Activated CD8-positive, alpha-beta T cell treated with anti-CD3 and anti-CD28 coated beads for 36 hours (primary cell): ENCODE results near the gene GIGYF1. TPM values are rescaled to one million over a fixed set of nuclear protein-coding genes. Genes with fewer than 3 reads are reported as not detected.
"Not testable (repeated sequence)": the region's sequence is repeated elsewhere in the genome, so short reads cannot be mapped to it uniquely, and the experiment has no call there.

Experiments used
- ATAC-seq: fragments of 200-7000 bp; cut with Tn5 transposase; one replicate; pipeline ENCODE4 v1.10.0; 2021; ENCODE audit warnings: mild to moderate bottlenecking, moderate library complexity
- CTCF ChIA-PET: fragments of 350-600 bp; sonication (Branson Sonifier 250); formaldehyde crosslinking; loops from one replicate; lab custom pipeline; 2021; ENCODE audit warnings: antibody characterized with exemption; lab: Charles Lee
- POLR2A ChIA-PET: fragments of 350-600 bp; sonication (Branson Sonifier 250); formaldehyde crosslinking; loops from one replicate; lab custom pipeline; 2021; ENCODE audit warnings: antibody characterized with exemption; lab: Charles Lee
- DNase-seq: peaks from one replicate; pipeline ENCODE4 v3.0.0-alpha.2; 2020
- H3K27ac Mint-ChIP-seq: one replicate; pipeline ENCODE4 v1.8.0; 2021; ENCODE audit warnings: mild to moderate bottlenecking, mixed read lengths
- H3K27me3 Mint-ChIP-seq: one replicate; pipeline ENCODE4 v1.8.0; 2021; ENCODE audit warnings: mixed read lengths
- H3K36me3 Mint-ChIP-seq: one replicate; pipeline ENCODE4 v1.8.0; 2021; ENCODE audit warnings: low read depth, mixed read lengths
- H3K4me1 Mint-ChIP-seq: one replicate; pipeline ENCODE4 v1.8.0; 2021; ENCODE audit warnings: low read depth, mixed read lengths
- H3K4me3 Mint-ChIP-seq: one replicate; pipeline ENCODE4 v1.8.0; 2021; ENCODE audit warnings: mild to moderate bottlenecking, moderate library complexity, mixed read lengths
- H3K9me3 Mint-ChIP-seq: one replicate; pipeline ENCODE4 v1.8.0; 2021; ENCODE audit warnings: mixed read lengths
- CTCF ChIP-seq: fragments of 200-600 bp; IDR thresholded peaks from one replicate; pipeline ENCODE4 v1.8.0; 2022; ENCODE audit warnings: antibody characterized with exemption, mild to moderate bottlenecking
- intact Hi-C: fragments of 100-400 bp; cut with micrococcal nuclease; formaldehyde crosslinking; loops from one replicate; pipeline ENCODE4 v1.10.0; 2022
- total RNA-seq, 2 experiments: library from RNA; stranded (reverse); gene quantifications; one replicate each; pipeline ENCODE4 v1.2.3, GENCODE V29; 2021

GIGYF1 gene
- total RNA-seq, 2 experiments from 2014 or later = 36.9 to 41.5 TPM

- Mint-ChIP-seq H3K9me3 (no peaks in the 10 kb centered on the region), H3K27ac (no peak overlapping the region), H3K27me3 (no peaks in the 10 kb centered on the region), H3K4me1 (no peaks in the 10 kb centered on the region), H3K36me3 (no peaks in the 10 kb centered on the region), H3K4me3 (no peak overlapping the region)
- intact Hi-C loops = no loop called here
- TF ChIP-seq CTCF = no peak
- CTCF ChIA-PET = interaction anchor here (0.7 kb wide), 1 partner anchor 33 kb away, joined by 3 read pairs; no protein-coding TSS in a partner anchor
- POLR2A ChIA-PET = interaction anchor here (0.6 kb wide), 1 partner anchor 352 kb away, joined by 3 read pairs; the partner anchor contains the start of gene MUC17
- DNase-seq (no peak), ATAC-seq (no peak)
These were observed 26.6 kb downstream of the GIGYF1 start for GRCh38 chr7:100667331-100668068.

- TF ChIP-seq CTCF = no peak
- Mint-ChIP-seq H3K36me3 (no peaks in the 10 kb centered on the region), H3K27me3 (no peaks in the 10 kb centered on the region), H3K27ac (no peak overlapping the region), H3K9me3 (no peaks in the 10 kb centered on the region), H3K4me3 (no peak overlapping the region), H3K4me1 (no peaks in the 10 kb centered on the region)
- ATAC-seq = no peak
- CTCF ChIA-PET = no interaction called here
- intact Hi-C loops = no loop called here
- POLR2A ChIA-PET = interaction anchor here (1.3 kb wide), 1 partner anchor 25 kb away, joined by 3 read pairs; no protein-coding TSS in a partner anchor
- DNase-seq = no peak
These were observed 28.8 kb downstream of the GIGYF1 start for GRCh38 chr7:100665168-100665726.

- intact Hi-C loops, H3K27me3 Mint-ChIP-seq, POLR2A ChIA-PET, H3K4me1 Mint-ChIP-seq, H3K4me3 Mint-ChIP-seq, DNase-seq, H3K36me3 Mint-ChIP-seq, H3K9me3 Mint-ChIP-seq, ATAC-seq, H3K27ac Mint-ChIP-seq: not testable (repeated sequence)
- CTCF ChIA-PET = interaction anchor here (0.9 kb wide), 1 partner anchor 28 kb away, joined by 3 read pairs; no protein-coding TSS in a partner anchor
These were observed 31.8 kb downstream of the GIGYF1 start for GRCh38 chr7:100662194-100662776.

- TF ChIP-seq CTCF = no peak
- no peaks in the 10 kb centered on the region for H3K36me3 Mint-ChIP-seq
- DNase-seq = peak; percentile 66
- ChIA-PET POLR2A (interaction anchor here (1.3 kb wide), 1 partner anchor 9 kb away, joined by 4 read pairs; no protein-coding TSS in a partner anchor), CTCF (interaction anchor here (0.9 kb wide), 1 partner anchor 37 kb away, joined by 3 read pairs; no protein-coding TSS in a partner anchor)
- no peak within 1 kb of the TSS for H3K4me3 Mint-ChIP-seq
- H3K9me3 Mint-ChIP-seq = no peaks in the 10 kb centered on the region
- H3K4me1 Mint-ChIP-seq = peaks cover 4% of the 10 kb centered on the region
- no peak within 1 kb of the TSS for H3K27ac Mint-ChIP-seq
- intact Hi-C loops = no loop called here
- peaks cover 26% of the 10 kb centered on the region for H3K27me3 Mint-ChIP-seq
- ATAC-seq = peak; percentile 87
These were observed 38.0 kb downstream of the GIGYF1 start, which contains the start of gene ACTL6B for GRCh38 chr7:100655908-100656674. Gene ACTL6B, minus strand, starts transcription at chr7:100656448. Its CDS starts 94 bp downstream, at chr7:100656354.
